Kidney epithelial cell (primary cell): ENCODE results near the gene ZMYND19. TPM values are rescaled to one million over a fixed set of nuclear protein-coding genes. Genes with fewer than 3 reads are reported as not detected.
"Not testable (repeated sequence)": the region's sequence is repeated elsewhere in the genome, so short reads cannot be mapped to it uniquely, and the experiment has no call there.

Experiments used
- DNase-seq: peaks from one replicate; pipeline ENCODE4 v3.0.0-alpha.2; 2010; ENCODE audit warnings: low read depth
- H3K27me3 ChIP-seq: 2 replicates; pipeline ENCODE4 v1.6.0; 2011; ENCODE audit warnings: low read length; ENCODE audit not compliant: control insufficient read depth, insufficient read depth
- H3K36me3 ChIP-seq: 2 replicates; pipeline ENCODE4 v1.5.1; 2011; ENCODE audit warnings: low read length; ENCODE audit not compliant: control insufficient read depth, insufficient read depth
- H3K4me3 ChIP-seq: 2 replicates; pipeline ENCODE4 v1.5.1; 2011; ENCODE audit warnings: low read depth, mild to moderate bottlenecking, control low read depth, low read length
- total RNA-seq: library from RNA; depleted of rRNA; stranded (reverse); fragments of >200 nt; gene quantifications from 2 replicates; pipeline ENCODE4 v1.2.3, GENCODE V29; 2015
- TF ChIP-seq, protein P1 (sequence below): IDR thresholded peaks from 2 replicates; pipeline ENCODE4 v1.5.1; 2011; ENCODE audit warnings: mild to moderate bottlenecking, moderate library complexity, low read length, control low read depth, inconsistent platforms; ENCODE audit not compliant: insufficient read depth, poor library complexity, severe bottlenecking

ZMYND19 gene
- total RNA-seq, 1 donor from 2014 or later = 27.1 TPM

DNA sequence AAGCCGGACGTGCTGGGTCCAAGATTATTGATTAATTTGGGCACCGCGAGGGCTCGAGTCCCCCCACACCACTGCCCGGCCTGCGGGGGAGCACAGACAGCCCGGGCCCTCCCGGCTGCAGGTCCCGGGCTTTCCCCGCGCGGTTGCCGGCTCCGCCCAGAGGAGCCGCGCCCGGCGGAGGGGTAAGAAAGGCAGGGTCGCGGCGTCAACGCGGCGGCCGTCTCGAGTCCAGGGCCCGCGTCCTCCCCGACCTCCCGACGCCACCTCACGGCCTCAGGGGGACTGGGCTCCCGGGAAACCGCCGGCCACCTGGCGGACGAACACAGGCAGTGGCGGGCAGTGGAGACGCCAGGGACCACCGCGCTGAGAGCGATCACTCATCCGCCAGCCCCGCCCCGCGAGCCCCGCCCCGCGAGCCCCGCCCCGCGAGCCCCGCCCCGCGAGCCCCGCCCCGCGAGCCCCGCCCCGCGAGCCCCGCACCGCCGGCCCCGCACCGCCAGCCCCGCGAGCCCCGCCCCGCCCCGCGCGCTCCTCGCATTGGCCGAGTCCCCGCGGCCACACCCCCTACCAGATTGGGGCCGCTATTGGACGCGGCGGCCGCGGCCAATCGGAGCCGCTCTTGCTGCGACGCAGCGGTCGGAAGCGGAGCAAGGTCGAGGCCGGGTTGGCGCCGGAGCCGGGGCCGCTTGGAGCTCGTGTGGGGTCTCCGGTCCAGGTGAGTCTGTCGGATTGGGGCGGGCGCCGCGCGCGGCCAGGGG, 38.9 kb downstream of the ZMYND19 start, which contains the start of gene MRPL41:
Gene MRPL41 (plus strand): TSS at position 616 of the 758 bp plus-strand sequence. CDS start 203 bp downstream, outside the sequence.
- Histone ChIP-seq H3K36me3 (no peaks in the 10 kb centered on the region), H3K27me3 (no peaks in the 10 kb centered on the region), H3K4me3 (peak within 1 kb of the TSS; percentile 75)
- peak; percentile 51 for DNase-seq
- TF ChIP-seq, protein P1, sequence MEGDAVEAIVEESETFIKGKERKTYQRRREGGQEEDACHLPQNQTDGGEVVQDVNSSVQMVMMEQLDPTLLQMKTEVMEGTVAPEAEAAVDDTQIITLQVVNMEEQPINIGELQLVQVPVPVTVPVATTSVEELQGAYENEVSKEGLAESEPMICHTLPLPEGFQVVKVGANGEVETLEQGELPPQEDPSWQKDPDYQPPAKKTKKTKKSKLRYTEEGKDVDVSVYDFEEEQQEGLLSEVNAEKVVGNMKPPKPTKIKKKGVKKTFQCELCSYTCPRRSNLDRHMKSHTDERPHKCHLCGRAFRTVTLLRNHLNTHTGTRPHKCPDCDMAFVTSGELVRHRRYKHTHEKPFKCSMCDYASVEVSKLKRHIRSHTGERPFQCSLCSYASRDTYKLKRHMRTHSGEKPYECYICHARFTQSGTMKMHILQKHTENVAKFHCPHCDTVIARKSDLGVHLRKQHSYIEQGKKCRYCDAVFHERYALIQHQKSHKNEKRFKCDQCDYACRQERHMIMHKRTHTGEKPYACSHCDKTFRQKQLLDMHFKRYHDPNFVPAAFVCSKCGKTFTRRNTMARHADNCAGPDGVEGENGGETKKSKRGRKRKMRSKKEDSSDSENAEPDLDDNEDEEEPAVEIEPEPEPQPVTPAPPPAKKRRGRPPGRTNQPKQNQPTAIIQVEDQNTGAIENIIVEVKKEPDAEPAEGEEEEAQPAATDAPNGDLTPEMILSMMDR = peak; percentile 58

DNA sequence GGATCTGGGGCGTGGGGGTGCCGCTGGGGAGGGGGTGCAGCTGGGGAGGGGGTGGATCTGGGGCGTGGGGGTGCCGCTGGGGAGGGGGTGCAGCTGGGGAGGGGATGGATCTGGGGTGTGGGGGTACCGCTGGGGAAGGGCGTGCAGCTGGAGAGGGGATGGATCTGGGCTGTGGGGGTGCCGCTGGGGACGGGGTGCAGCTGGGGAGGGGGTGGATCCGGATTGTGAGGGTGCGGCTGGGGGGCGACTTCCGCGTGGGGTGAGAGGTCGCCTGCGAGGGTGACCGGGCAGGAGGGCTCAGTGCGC, 39.4 kb downstream of the ZMYND19 start:
- DNase-seq, H3K27me3 ChIP-seq, H3K36me3 ChIP-seq: not testable (repeated sequence)
- H3K4me3 ChIP-seq = peak overlapping the region; percentile 65

DNA sequence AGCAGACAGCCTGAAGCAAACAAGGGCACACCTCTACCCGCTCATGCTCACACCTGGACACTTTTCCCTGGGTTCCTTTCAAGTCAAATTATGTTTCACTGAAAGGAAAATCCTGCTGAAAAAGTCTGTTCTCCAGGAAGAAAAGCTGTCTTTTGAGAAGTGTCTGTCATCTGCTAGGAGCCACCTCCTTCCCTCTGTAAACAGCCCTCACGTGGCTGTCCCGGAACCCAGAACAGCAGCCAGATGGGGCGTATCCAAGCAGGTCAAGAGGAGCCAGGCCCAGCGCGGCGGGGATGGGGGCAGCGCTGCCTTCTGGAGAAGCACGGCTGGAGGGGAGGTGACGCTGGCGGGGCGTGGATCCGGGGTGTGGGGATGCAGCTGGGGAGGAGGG, 40.1 kb downstream of the ZMYND19 start, which contains the start of gene PNPLA7:
Gene PNPLA7 (minus strand): TSS at position 172 of the 391 bp plus-strand sequence. CDS start 205 bp downstream, outside the sequence.
- H3K27me3 ChIP-seq = no peaks in the 10 kb centered on the region
- TF ChIP-seq, protein P1 = no peak
- H3K36me3 ChIP-seq = no peaks in the 10 kb centered on the region
- DNase-seq = peak; percentile 28
- H3K4me3 ChIP-seq = peak within 1 kb of the TSS; percentile 65

DNA sequence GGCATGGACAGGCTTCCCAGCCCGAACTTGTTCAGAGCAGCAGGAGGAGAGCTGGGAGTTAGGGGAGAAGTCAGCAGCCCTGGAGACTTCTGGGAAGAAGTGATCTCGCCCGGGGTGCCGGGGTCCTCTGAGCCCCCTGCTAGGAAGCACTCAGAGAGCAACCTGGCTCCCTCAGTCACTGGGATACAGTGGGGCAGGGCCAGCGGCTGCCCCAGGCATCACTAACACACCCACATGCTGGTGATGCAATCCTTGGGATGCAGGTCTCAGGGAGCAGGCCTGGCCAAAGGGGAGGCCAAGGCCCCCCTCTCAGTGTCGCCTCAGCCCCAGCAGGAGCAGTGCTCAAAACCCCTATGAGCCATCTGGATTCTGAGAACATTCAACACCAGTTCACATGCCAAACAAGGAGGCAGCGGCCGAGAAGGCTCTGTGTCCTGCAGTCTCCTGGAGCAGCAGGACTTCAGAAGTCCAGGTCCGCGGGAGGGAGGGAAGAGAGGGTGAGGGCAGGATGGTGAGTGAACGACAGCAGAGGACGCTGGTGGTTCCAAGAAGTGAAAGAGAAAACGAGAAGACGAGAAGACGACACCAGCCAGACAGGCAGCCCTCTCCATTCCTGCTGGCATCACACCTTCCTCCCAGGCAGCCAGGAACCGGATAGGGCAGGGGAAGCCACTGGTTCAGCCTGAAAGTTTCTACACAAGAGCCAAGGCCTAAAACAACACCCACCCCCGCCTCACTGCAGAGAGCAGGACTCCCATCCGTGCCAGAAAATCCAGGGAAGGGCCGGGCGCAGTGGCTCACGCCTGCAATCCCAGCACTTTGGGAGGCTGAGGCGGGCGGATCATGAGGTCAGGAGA, 42.4 kb downstream of the ZMYND19 start:
- TF ChIP-seq, protein P1 = no peak
- H3K4me3 ChIP-seq = no peak overlapping the region

DNA sequence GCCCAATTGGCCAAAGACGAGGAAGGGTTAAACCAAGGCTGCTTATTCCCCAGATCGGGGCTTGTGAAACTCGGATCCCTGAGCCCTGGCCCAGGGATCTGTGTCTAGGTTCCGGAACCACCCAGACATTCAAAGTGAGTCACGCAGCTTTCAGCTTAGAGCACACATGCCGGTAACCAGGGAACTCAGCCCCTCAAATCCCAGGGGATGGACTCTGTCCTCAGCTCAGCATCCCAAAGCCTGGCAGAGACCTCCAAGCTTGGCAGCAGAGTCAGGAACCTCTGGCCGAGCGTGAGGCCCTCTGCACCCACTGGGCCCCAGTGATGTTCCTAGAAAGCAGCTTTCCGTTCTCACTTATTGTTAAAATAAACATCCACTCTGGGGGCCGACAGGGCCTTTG, 45.2 kb downstream of the ZMYND19 start:
- Histone ChIP-seq H3K36me3 (no peaks in the 10 kb centered on the region), H3K4me3 (no peak overlapping the region), H3K27me3 (peaks cover 2% of the 10 kb centered on the region)
- TF ChIP-seq, protein P1 = no peak
- no peak for DNase-seq

More for the DNA sequence above, 42.4 kb downstream of the ZMYND19 start:
- DNase-seq = no peak
- Histone ChIP-seq H3K27me3 (no peaks in the 10 kb centered on the region), H3K36me3 (no peaks in the 10 kb centered on the region)

DNA sequence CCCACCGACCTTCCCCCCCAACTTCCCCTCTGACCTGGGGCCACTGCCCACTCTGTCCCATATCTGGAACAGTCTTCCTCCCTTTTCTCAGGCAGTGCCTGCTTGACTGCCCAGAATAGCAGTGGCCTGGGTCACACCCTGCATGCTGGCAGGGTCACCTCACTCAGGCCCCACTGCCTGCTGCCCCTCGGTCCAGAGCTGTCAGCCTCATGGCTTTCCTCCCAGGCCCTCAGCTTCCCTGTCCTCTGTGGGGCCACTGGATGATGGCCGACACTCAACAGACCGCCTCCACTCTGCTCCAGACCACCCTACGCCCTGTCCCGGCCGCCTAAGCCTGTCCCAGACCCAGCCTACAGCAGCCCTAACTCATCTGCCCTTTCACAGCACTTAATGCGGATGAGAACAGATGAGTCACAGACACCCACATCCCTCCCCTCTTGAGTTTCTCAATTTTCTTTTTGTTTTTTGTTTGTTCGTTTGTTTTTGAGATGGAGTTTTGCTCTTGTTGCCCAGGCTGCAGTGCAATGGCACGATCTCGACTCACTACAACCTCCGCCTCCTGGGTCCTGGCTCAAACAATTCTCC, 46.0 kb downstream of the ZMYND19 start:
- Histone ChIP-seq H3K4me3 (no peak overlapping the region), H3K27me3 (peaks cover 2% of the 10 kb centered on the region), H3K36me3 (no peaks in the 10 kb centered on the region)
- no peak for DNase-seq
- TF ChIP-seq, protein P1 = no peak
